Hepatocyte (in vitro differentiated cells): Measurements from ENCODE around the gene ACAP3.

Experiments
- CTCF ChIP-seq: fragments of 200-600 bp; sonication (generic); IDR thresholded peaks from 2 replicates; pipeline ENCODE4 v1.5.1; 2016; ENCODE audit warnings: antibody characterized with exemption, mild to moderate bottlenecking; ENCODE audit not compliant: poor library complexity
- EZH2 ChIP-seq: fragments of 200-600 bp; sonication (generic); IDR thresholded peaks from 2 replicates; pipeline ENCODE4 v1.6.1; 2016; ENCODE audit warnings: antibody characterized with exemption, mild to moderate bottlenecking, borderline replicate concordance
- EZH2phosphoT487 ChIP-seq: fragments of 200-600 bp; sonication (generic); IDR thresholded peaks from one replicate; pipeline ENCODE4 v1.6.1; 2018; ENCODE audit warnings: antibody characterized with exemption, mild to moderate bottlenecking, low read depth, moderate library complexity; ENCODE audit not compliant: unreplicated experiment, severe bottlenecking

- no peak for TF ChIP-seq EZH2
- no peak for TF ChIP-seq CTCF
- no peak for TF ChIP-seq EZH2phosphoT487
Measured at GRCh38 chr1:1312450-1313314, 5.0 kb upstream of the ACAP3 start.
